ENCODE data around the gene NBPF3.
A peak's percentile ranks its signal among the peaks of the same experiment; 100 is the strongest.
"Not testable (repeated sequence)": the region's sequence is repeated elsewhere in the genome, so short reads cannot be mapped to it uniquely, and the experiment has no call there.

NBPF3 gene

DNA sequence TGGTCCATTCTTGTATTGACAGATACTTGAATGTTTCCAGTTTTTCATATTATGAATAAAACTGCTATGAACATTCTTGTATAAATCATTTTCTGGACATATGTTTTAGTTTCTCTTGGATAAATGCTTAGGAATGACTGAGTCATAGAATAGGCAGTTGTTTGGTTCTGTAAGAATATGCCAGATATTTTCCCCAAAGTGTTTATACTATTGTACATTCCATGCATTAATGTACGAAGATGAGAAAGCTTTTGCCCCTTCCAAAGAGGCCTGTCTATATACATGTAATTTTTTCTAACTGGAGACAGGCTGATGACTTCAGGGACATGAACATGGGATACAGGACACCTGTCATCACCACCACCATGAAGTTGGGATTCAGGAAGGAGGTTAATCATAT lies 11.3 kb downstream of the NBPF3 start:
- peak; percentile 63; the same call in 2 of the 3 replicates for ATAC-seq
- TF ChIP-seq PPARA (CRISPR knock-in tag; IDR thresholded peaks at IDR 0.05; ENCODE audit: borderline replicate concordance) (no peak), ESRRG (CRISPR knock-in tag; IDR thresholded peaks at IDR 0.05) (no peak), RARB (CRISPR knock-in tag; IDR thresholded peaks at IDR 0.05) (no peak), ISL1 (CRISPR knock-in tag; IDR thresholded peaks at IDR 0.05) (peak; percentile 45), ZNF70 (CRISPR knock-in tag; IDR thresholded peaks at IDR 0.05) (no peak), OSR1 (CRISPR knock-in tag; IDR thresholded peaks at IDR 0.05) (no peak)

DNA sequence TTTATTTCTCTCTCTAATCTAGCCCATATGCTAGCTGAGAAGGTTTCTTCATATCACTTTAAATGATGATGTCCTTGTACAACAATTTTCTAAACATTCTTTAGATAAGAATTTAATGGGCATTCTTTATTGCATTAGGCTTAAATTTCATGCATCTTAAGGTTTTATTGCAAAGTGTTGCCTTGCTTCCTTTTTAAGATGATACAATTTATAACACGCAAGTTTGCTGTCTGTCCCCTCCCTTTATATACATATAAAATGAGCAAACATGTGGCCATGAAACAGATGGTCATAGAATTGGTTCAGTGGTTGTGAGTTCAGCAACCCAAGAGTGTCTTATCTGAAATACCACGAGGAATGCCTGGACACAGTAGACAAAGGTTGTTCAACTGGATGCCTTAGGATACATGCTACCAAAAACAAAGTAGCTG lies 12.1 kb downstream of the NBPF3 start:
- no peak for ATAC-seq

DNA sequence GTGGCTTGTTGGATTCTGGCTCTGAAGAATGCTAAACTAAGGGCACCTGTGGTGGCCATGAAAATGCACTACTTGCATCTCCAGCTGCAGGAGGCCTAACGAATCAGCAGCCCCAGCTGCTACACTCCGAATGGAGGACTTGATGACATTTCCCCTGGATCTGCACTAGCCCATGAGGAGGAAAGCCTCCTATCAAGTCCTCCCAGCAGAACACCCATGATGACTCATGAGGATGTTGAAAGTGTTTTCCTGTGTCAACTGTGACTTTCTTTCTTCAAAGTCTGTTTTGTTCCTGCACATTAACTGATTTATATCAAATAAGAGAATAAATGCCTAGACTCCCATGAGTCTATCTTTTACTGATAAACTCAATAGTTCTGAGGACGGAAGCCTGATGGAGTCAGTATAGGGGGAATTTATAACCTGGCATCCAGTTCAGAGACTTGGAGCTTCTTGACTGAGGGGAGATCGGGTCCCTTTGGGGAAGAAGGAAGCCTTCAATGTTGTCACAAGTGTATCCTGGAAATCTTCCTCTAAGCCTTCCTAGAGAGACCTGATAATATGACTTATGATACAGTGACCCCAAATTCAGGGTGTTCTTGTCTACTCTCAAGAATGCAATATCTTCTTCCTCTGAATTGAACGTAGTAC lies 14.2 kb downstream of the NBPF3 start:
- ATAC-seq: not testable (repeated sequence)

More for the DNA sequence above, 12.1 kb downstream of the NBPF3 start:
- no peak for TF ChIP-seq ZNF565 (CRISPR knock-in tag; conservative IDR thresholded peaks at IDR 0.05; ENCODE audit: low read depth)
- peak; percentile 71 for TF ChIP-seq ISL1 (CRISPR knock-in tag; IDR thresholded peaks at IDR 0.05)

DNA sequence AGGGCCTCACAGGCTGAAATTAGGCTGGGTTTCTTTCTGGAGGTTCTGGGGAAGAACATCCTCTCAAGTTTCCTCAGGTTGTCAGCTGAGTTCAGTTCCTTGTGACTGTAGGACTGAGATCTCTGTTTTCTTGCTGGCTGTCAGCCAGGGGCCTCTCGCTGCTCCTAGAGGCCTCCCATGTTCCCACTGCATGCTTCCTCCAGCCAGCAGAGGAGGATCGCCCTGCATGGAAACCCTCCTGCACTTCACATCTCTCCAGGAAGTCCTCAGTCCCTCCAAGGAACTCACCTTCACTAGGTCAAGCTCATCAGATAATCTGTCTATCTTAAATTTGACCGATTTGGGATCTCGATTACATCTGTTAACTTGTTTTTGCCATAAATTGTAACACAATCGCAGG lies 15.0 kb downstream of the NBPF3 start:
- ATAC-seq: not testable (repeated sequence)

DNA sequence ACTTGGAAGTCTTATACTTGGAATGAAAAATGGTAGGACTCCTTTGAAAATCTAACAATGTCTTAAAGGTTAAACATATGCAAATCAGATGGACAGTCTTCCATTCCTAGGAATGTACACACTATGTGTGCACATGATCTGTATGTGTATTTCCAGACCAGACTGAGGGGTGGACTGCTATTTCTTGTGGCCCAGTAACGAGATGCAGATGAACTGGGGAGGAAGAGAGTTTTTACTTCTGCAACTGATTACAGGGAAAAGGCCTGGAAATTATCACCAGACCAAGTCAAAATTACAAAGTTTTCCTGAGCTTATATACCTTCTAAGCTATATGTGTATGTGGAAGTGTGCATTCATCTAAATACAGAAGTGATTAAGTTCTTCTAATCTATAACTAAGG lies 17.7 kb downstream of the NBPF3 start:
- no peak for ATAC-seq
- TF ChIP-seq SNAI2 (CRISPR knock-in tag; IDR thresholded peaks at IDR 0.05) (no peak), RARB (CRISPR knock-in tag; IDR thresholded peaks at IDR 0.05) (no peak), CSDC2 (CRISPR knock-in tag; IDR thresholded peaks at IDR 0.05) (no peak)

DNA sequence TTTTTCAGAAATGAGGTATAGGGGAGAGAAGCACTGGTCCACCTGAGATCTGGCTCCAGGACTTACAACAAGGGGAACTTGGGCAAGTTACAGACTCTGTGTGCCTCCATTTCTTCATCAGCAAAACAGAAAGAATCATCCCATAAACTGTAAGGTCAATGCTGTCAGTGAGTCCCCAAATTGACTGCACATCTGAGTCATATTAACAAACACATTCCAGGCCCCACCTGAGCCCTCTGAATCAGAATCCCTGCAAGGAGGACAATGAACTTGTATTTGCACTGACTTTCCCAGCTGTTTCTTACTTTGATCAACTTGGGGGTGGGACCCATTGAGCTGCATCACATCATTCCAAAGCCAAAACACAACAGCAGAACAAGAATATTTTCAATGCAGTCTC lies 25.2 kb downstream of the NBPF3 start:
- not testable (repeated sequence) for ATAC-seq

DNA sequence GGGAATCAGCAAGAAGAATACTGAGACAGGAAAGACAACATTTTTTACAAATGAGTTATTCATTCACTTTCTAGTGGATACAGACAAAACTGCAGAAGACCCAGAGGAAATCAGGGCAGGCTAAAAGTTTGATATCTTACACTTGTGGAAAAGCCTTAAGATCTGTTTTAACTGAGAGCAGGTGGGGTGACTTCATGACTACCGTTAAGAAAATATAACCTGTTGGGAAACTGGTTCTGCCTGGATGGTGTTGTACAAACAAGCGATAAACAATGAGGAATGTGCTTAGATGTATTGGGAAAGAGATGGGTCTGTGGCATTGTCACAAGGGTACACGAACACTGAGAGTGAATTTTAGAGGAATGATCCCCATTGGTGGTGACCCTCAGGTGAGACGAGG lies 28.0 kb downstream of the NBPF3 start:
- not testable (repeated sequence) for ATAC-seq

DNA sequence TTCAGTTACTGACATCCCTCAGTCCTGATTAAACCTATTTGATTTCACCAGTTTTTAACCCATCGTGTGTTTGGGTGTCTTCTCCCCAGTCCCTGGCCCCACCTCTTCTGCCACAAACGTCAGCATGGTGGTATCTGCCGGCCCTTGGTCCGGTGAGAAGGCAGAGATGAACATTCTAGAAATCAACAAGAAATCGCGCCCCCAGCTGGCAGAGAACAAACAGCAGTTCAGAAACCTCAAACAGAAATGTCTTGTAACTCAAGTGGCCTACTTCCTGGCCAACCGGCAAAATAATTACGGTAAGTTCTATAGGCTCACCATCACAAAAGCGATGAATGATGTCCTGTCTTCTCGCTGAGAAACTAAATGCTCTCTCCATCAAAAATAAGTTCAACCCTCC lies 28.7 kb downstream of the NBPF3 start:
- no peak for ATAC-seq

More for the DNA sequence above, 28.7 kb downstream of the NBPF3 start:
- no peak for TF ChIP-seq ISL1 (CRISPR knock-in tag; IDR thresholded peaks at IDR 0.05)
- TF ChIP-seq, protein P1, sequence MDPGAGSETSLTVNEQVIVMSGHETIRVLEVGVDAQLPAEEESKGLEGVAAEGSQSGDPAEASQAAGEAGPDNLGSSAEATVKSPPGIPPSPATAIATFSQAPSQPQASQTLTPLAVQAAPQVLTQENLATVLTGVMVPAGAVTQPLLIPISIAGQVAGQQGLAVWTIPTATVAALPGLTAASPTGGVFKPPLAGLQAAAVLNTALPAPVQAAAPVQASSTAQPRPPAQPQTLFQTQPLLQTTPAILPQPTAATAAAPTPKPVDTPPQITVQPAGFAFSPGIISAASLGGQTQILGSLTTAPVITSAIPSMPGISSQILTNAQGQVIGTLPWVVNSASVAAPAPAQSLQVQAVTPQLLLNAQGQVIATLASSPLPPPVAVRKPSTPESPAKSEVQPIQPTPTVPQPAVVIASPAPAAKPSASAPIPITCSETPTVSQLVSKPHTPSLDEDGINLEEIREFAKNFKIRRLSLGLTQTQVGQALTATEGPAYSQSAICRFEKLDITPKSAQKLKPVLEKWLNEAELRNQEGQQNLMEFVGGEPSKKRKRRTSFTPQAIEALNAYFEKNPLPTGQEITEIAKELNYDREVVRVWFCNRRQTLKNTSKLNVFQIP (CRISPR knock-in tag; IDR thresholded peaks at IDR 0.05; ENCODE audit: borderline replicate concordance, low read depth): no peak
- TF ChIP-seq GLIS3 (CRISPR knock-in tag; IDR thresholded peaks at IDR 0.05): no peak
- TF ChIP-seq OSR1 (CRISPR knock-in tag; IDR thresholded peaks at IDR 0.05): no peak
- TF ChIP-seq, protein P2, sequence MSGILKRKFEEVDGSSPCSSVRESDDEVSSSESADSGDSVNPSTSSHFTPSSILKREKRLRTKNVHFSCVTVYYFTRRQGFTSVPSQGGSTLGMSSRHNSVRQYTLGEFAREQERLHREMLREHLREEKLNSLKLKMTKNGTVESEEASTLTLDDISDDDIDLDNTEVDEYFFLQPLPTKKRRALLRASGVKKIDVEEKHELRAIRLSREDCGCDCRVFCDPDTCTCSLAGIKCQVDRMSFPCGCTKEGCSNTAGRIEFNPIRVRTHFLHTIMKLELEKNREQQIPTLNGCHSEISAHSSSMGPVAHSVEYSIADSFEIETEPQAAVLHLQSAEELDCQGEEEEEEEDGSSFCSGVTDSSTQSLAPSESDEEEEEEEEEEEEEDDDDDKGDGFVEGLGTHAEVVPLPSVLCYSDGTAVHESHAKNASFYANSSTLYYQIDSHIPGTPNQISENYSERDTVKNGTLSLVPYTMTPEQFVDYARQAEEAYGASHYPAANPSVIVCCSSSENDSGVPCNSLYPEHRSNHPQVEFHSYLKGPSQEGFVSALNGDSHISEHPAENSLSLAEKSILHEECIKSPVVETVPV (CRISPR knock-in tag; IDR thresholded peaks at IDR 0.05): no peak
- no peak for TF ChIP-seq PPARA (CRISPR knock-in tag; IDR thresholded peaks at IDR 0.05; ENCODE audit: borderline replicate concordance)
- TF ChIP-seq, protein P3, sequence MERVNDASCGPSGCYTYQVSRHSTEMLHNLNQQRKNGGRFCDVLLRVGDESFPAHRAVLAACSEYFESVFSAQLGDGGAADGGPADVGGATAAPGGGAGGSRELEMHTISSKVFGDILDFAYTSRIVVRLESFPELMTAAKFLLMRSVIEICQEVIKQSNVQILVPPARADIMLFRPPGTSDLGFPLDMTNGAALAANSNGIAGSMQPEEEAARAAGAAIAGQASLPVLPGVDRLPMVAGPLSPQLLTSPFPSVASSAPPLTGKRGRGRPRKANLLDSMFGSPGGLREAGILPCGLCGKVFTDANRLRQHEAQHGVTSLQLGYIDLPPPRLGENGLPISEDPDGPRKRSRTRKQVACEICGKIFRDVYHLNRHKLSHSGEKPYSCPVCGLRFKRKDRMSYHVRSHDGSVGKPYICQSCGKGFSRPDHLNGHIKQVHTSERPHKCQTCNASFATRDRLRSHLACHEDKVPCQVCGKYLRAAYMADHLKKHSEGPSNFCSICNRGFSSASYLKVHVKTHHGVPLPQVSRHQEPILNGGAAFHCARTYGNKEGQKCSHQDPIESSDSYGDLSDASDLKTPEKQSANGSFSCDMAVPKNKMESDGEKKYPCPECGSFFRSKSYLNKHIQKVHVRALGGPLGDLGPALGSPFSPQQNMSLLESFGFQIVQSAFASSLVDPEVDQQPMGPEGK (CRISPR knock-in tag; IDR thresholded peaks at IDR 0.05; ENCODE audit: borderline replicate concordance): no peak
- no peak for TF ChIP-seq ZFP30 (CRISPR knock-in tag; IDR thresholded peaks at IDR 0.05)
- TF ChIP-seq ARNTL (CRISPR knock-in tag; IDR thresholded peaks at IDR 0.05; ENCODE audit: borderline replicate concordance, low read depth): no peak
- TF ChIP-seq RARB (CRISPR knock-in tag; IDR thresholded peaks at IDR 0.05): no peak
- TF ChIP-seq CSDC2 (CRISPR knock-in tag; IDR thresholded peaks at IDR 0.05): no peak
- no peak for TF ChIP-seq SNAI2 (CRISPR knock-in tag; IDR thresholded peaks at IDR 0.05)
- no peak for TF ChIP-seq ZNF565 (CRISPR knock-in tag; conservative IDR thresholded peaks at IDR 0.05; ENCODE audit: low read depth)
- no peak for TF ChIP-seq TOX (CRISPR knock-in tag; IDR thresholded peaks at IDR 0.05; ENCODE audit: borderline replicate concordance)
